Muscle layer of colon (tissue), 2 donors: Measurements from ENCODE around the gene PTAR1.

ENCODE experiments used
- H3K27ac ChIP-seq: one replicate; pipeline ENCODE4 v1.7.0; 2013; ENCODE audit warnings: low read depth, mild to moderate bottlenecking, low read length, moderate library complexity
- H3K27me3 ChIP-seq, 2 donors: one replicate each; pipeline ENCODE4 v1.7.0; 2013; ENCODE audit warnings: low read length in 2 of 2, mild to moderate bottlenecking in 2 of 2; ENCODE audit not compliant: insufficient read depth in 2 of 2, control insufficient read depth in 1 of 2
- H3K36me3 ChIP-seq: one replicate; pipeline ENCODE4 v1.7.0; 2013; ENCODE audit warnings: mild to moderate bottlenecking, low read length; ENCODE audit not compliant: insufficient read depth
- H3K4me1 ChIP-seq: one replicate; pipeline ENCODE4 v1.7.0; 2013; ENCODE audit warnings: mild to moderate bottlenecking, low read length; ENCODE audit not compliant: insufficient read depth
- H3K4me3 ChIP-seq, 2 donors: one replicate each; pipeline ENCODE4 v1.7.0; 2013; ENCODE audit warnings: low read length in 2 of 2, low read depth in 1 of 2, mild to moderate bottlenecking in 1 of 2, moderate library complexity in 1 of 2
- H3K9ac ChIP-seq: one replicate; pipeline ENCODE4 v1.7.0; 2013; ENCODE audit warnings: low read length
- H3K9me3 ChIP-seq: one replicate; pipeline ENCODE4 v1.7.0; 2013; ENCODE audit warnings: mild to moderate bottlenecking, low read length
- donor health status: abdominal sarcoma.
- donor health status: Adenocarcinoma of cecum.

PTAR1 gene

DNA sequence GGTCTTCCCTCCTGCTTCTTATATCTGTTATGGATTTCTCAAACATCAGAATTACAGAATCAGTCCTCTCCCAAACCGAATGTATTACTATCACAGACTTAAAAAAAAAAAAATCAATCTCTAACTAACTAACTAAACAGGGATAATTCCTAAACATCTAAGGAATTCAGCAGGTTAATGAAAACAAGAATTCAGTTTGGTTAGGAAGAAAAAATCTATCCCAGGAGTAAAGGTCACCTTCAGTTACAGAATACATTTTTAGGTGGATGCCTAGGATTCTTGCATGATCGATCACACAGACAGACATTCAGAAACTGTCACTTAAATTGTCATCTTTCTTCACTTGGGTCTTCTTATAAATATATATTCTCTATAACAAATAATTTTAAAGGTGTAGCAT lies 11.5 kb downstream of the PTAR1 start:
- H3K9ac ChIP-seq = no peak overlapping the region
- H3K9me3 ChIP-seq = no peaks in the 10 kb centered on the region
- H3K27me3 ChIP-seq = no peaks in the 10 kb centered on the region
- H3K27ac ChIP-seq = no peak overlapping the region
- peaks cover 16% of the 10 kb centered on the region for H3K36me3 ChIP-seq
- H3K4me3 ChIP-seq = no peak overlapping the region
- peaks cover 3% of the 10 kb centered on the region for H3K4me1 ChIP-seq

DNA sequence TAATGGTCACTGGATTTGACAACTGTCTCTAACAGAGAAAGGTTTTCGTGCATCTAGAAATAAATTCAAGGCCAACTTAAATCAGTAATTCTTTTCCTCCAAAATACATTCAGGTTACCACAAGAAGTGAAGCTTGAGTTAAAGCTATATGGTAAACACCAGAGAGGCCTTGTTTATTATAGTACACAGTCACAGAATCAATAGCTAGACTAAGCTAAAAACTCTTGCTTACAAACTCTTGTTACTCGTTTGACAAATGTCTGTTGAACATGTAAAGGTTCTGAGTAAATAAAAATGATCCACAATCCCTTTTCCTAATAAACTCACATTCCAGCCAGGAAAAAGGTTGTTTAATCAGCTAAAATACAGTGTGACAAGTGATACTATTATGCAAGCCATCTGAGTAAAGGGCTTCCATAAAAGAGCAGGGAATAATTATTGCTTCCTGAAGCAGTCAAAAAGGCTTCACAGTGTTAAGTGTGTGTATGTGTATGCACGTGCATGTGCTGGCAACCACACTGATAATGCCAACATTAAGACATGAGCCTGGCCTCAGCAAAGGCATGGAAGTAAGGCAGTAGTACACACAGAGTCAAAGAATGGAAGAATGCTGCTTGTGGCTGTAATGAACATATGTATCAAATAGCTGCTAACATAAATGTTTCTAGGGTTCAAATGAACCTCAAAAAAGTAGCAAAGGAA lies 12.8 kb downstream of the PTAR1 start:
- peaks cover 16% of the 10 kb centered on the region for H3K36me3 ChIP-seq
- no peak overlapping the region for H3K9ac ChIP-seq
- H3K4me3 ChIP-seq = no peak overlapping the region
- no peaks in the 10 kb centered on the region for H3K27me3 ChIP-seq
- no peaks in the 10 kb centered on the region for H3K9me3 ChIP-seq
- H3K27ac ChIP-seq = no peak overlapping the region
- peaks cover 3% of the 10 kb centered on the region for H3K4me1 ChIP-seq

DNA sequence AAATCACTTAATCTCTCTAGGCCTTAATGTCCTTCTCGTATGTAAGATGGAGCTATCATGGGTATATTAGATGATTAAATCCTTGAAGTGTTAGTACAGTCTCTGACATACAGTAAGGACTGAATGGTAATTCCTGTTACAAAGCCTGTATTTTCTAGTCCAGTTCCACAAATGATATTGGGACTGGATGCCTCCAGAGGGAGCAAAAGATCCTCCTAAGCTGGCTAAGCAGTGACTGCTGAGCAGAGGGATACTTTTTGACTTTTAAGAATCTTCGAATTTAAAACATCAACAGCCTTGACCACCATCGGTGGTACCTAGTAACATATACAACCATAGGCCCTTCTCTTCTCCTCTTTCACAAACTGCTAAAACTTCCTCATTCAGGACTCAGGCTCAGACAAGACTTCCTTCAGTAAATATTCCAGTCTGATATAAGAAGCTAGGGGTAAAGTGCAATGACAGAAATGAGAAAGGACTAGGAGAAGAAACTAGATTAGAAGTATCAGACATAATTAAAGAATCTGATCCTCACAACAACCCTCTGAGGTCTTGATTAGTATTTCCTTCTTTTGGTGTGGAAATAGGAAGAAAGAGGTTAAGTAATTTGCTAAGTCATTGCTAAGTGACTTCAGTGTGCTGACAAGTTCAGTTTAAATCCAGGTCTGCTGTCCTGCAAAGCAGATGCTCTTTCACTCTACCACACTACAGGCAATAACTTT lies 13.9 kb downstream of the PTAR1 start:
- Histone ChIP-seq H3K36me3 (peaks cover 16% of the 10 kb centered on the region), H3K27ac (no peak overlapping the region), H3K4me1 (peaks cover 3% of the 10 kb centered on the region), H3K27me3 (no peaks in the 10 kb centered on the region), H3K9me3 (no peaks in the 10 kb centered on the region), H3K4me3 (no peak overlapping the region), H3K9ac (no peak overlapping the region)

DNA sequence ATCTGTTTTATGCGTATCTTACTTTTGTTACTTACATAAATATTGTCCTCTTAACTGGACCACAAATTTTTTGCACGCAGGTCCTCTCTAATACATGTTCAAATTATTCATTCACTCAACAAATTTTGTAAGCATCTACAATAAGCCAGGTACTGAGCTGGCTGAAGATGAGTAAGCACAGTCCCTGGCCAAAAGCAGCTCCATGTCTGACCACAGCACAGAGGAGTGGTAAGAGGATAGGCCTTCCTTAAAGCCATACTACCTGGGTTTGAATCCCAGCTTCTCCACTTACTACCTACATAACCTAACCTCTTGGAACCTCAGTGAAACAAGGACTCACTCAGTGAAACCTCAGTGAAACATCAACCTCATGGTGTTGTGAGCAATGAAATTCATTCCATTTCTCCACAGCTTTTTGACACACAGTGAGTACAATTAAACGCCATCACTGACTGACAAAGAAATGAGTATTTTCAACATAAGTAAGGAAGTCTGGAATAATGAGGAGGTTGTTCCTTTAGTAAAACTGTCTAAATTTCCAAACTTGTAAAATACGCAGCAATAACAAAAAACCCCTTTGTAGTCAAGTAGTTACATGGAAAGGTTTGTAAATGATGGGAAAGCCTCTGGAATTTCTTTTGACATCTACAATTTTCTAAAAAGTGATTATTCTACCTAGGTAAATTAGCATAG lies 15.0 kb downstream of the PTAR1 start:
- no peak overlapping the region for H3K9ac ChIP-seq
- H3K9me3 ChIP-seq = no peaks in the 10 kb centered on the region
- no peaks in the 10 kb centered on the region for H3K27me3 ChIP-seq
- peaks cover 13% of the 10 kb centered on the region for H3K36me3 ChIP-seq
- H3K4me1 ChIP-seq = peaks cover 3% of the 10 kb centered on the region
- no peak overlapping the region for H3K27ac ChIP-seq
- no peak overlapping the region for H3K4me3 ChIP-seq

DNA sequence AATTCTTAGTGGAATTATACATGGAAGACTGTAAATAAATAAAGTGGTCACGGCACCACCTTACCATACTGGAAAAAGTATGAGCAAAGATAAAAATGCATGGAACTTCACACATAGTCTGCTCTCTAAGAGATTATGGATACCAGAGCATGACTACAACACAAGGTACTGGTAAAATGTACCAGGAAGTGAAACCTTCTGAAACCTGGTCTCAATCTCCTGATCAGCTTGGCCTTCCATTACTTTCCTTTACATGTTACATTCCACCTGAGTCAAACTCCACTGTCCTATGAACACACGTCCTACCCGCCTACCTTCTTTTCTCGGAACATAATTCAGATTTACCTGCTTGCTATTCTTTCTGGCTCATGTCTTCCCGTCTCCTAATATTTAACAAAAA lies 15.9 kb downstream of the PTAR1 start:
- no peak overlapping the region for H3K27ac ChIP-seq
- H3K9me3 ChIP-seq = no peaks in the 10 kb centered on the region
- no peak overlapping the region for H3K4me3 ChIP-seq
- H3K36me3 ChIP-seq = peaks cover 8% of the 10 kb centered on the region
- H3K27me3 ChIP-seq = no peaks in the 10 kb centered on the region
- H3K9ac ChIP-seq = no peak overlapping the region
- peaks cover 3% of the 10 kb centered on the region for H3K4me1 ChIP-seq

DNA sequence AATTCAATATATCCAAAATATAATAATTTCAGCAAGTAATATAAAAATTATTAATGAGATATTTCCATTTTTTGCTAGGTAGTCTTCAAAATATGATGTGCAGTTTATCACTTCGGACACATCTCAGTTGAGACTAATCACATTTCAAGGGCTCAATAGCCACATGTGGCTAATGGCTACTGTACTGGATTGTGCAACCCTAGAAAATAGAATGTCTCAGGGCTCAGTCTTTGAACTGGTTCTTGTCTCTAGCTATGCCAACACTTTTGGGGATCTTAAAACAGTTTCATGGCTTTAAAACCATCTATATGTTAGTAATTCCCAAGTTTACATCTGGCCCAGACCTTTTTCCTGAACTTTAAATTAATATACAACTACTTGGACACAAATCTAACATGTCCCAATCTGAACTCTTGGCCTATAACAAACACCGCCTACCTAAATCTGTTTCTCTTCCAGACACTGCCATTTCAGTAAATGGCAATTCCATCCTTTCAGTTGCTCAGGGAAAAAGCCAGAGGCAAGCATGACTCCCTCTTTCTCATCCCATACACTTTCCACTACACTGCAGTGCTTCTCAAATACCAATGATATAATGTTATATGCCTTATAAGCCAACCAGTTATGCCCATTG lies 18.8 kb downstream of the PTAR1 start:
- no peaks in the 10 kb centered on the region for H3K36me3 ChIP-seq
- no peaks in the 10 kb centered on the region for H3K4me1 ChIP-seq
- H3K9ac ChIP-seq = no peak overlapping the region
- H3K27ac ChIP-seq = no peak overlapping the region
- H3K27me3 ChIP-seq = no peaks in the 10 kb centered on the region
- no peak overlapping the region for H3K4me3 ChIP-seq
- no peaks in the 10 kb centered on the region for H3K9me3 ChIP-seq

DNA sequence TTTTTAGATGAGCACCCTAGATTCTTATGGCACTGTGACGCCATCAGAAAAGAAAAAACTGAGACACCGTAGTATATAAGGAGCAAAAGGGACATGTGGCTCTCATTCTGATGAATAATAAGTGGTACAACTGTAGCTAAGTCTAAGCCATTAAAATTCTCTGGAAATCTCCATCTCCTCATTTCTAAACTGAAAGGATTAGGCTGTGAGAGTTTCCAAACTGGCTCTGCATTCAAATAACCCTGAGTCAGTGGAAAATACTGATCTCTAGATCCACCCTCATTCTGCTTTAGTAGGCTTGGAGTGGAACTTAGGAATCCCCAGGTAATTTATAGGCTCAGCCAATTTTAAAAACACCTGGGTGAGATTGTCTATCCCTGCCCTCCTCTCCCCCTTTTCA lies 28.5 kb downstream of the PTAR1 start:
- Histone ChIP-seq H3K36me3 (peaks cover 33% of the 10 kb centered on the region), H3K4me3 (no peak overlapping the region), H3K4me1 (no peaks in the 10 kb centered on the region), H3K27me3 (no peaks in the 10 kb centered on the region), H3K9ac (no peak overlapping the region), H3K27ac (no peak overlapping the region), H3K9me3 (no peaks in the 10 kb centered on the region)

DNA sequence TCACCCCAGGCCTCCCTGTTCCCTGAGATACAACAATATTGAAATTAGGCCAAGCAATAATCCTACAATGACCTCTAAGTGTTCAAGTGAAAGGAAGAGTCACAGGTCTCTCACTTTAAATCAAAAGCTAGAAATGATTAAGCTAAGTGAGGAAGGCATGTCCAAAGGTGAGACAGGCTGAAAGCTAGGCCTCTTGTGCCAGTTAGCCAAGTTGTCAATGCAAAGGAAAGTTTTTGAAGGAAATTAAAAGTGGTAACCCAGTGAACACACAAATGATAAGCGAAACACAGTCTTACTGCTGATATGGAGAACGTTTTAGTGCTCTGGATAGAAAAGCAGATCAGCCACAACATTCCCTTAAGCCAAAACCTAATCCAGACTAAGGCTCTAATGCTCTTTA lies 39.8 kb downstream of the PTAR1 start:
- Histone ChIP-seq H3K9me3 (no peaks in the 10 kb centered on the region), H3K4me3 (no peak overlapping the region), H3K4me1 (no peaks in the 10 kb centered on the region), H3K27me3 (no peaks in the 10 kb centered on the region), H3K9ac (no peak overlapping the region), H3K36me3 (peaks cover 25% of the 10 kb centered on the region), H3K27ac (no peak overlapping the region)

DNA sequence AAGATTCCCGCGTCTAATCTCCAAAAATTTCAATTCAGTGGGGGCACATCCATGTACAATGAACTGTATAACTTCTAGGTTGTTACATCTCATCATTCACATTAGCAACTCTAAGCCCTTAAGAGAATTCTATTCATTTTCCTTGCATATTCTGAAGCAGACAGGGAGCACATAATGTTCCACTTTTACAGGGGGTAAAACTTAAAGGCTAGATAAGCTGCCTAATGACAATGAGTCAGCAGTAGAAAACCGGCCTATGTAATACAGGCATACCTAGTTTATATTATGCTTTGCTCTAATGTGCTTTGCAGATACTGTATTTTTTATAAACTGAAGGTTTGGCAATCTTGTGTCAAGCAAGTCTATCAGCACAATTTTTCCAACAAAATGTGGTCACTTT lies 40.4 kb downstream of the PTAR1 start:
- no peak overlapping the region for H3K9ac ChIP-seq
- H3K9me3 ChIP-seq = no peaks in the 10 kb centered on the region
- H3K27ac ChIP-seq = no peak overlapping the region
- no peak overlapping the region for H3K4me3 ChIP-seq
- no peaks in the 10 kb centered on the region for H3K27me3 ChIP-seq
- H3K4me1 ChIP-seq = no peaks in the 10 kb centered on the region
- peaks cover 25% of the 10 kb centered on the region for H3K36me3 ChIP-seq

DNA sequence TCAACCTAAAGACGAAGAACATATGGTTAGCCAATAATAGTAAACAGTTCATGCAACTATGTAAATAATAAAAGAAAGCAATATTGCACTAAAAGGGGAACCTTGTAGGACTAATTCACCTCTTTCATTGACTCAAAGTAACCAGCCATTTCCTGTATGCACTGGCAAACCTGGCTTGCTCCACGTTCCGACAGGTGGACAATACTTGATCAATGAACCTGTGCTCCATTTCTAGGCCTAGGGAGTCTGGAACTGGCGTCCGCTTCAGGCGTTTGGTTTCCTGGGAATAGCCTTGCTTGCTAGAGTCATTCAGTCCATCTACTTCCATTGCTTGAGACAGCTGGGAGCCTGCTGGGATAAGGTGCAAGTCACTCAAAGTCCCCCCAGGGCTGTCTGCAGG lies 41.6 kb downstream of the PTAR1 start:
- Histone ChIP-seq H3K9ac (no peak overlapping the region), H3K9me3 (no peaks in the 10 kb centered on the region), H3K27me3 (no peaks in the 10 kb centered on the region), H3K36me3 (peaks cover 21% of the 10 kb centered on the region), H3K4me1 (no peaks in the 10 kb centered on the region), H3K27ac (no peak overlapping the region), H3K4me3 (no peak overlapping the region)

DNA sequence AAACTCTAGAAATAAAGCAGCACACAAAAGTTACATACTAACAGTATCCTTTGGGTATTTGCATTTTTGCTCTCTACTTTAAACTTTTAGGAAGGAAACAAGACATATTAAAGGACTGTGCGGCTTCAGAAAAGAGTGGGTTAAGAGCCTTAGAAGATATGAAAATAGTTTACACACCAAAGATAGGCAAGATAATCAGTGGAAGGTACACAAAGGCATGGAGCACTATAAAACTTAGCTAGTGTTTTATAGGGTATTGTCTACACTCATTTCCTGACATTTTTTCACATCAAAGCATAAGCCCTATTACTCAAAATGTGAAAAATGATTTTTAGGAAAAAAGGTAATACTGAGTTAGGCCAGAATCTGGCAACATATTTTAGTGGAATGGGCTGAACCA lies 44.0 kb downstream of the PTAR1 start:
- peaks cover 12% of the 10 kb centered on the region for H3K36me3 ChIP-seq

More for the DNA sequence above, 44.0 kb downstream of the PTAR1 start:
- no peaks in the 10 kb centered on the region for H3K27me3 ChIP-seq
- H3K9ac ChIP-seq = no peak overlapping the region
- H3K27ac ChIP-seq = no peak overlapping the region
- no peak overlapping the region for H3K4me3 ChIP-seq
- no peaks in the 10 kb centered on the region for H3K4me1 ChIP-seq
- H3K9me3 ChIP-seq = no peaks in the 10 kb centered on the region
